NCI-H2196 (cell line): ENCODE measurements around the gene CD58.
A peak's percentile ranks its signal among the peaks of the same experiment; 100 is the strongest.
"Not testable (repeated sequence)": the region's sequence is repeated elsewhere in the genome, so short reads cannot be mapped to it uniquely, and the experiment has no call there.

ENCODE experiments used
- DNase-seq: peaks from one replicate; lab custom pipeline; 2025; ENCODE audit not compliant: unreplicated experiment; lab: John Stamatoyannopoulos, UW

Gene CD58

DNA sequence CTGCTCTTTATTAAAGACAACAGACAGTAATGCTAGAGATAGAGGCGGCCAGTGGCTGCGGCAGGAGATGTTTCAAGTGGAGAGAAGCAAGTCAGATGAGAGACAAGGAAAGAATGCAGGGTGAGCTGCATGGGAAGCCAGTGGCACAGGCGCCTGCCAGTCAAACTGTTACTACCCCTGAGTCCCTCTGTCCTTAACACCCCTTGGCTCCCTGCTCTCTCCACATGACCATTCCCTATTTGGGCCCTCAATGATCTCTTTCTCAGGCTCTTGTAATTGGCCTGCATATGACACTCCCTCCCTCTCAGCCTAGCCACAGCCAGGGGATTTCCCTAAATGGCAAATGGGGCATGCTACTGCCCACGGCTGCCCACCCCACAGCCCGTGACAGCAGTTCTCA is 22.6 kb upstream of the CD58 start:
- DNase-seq, result not testable (repeated sequence)

DNA sequence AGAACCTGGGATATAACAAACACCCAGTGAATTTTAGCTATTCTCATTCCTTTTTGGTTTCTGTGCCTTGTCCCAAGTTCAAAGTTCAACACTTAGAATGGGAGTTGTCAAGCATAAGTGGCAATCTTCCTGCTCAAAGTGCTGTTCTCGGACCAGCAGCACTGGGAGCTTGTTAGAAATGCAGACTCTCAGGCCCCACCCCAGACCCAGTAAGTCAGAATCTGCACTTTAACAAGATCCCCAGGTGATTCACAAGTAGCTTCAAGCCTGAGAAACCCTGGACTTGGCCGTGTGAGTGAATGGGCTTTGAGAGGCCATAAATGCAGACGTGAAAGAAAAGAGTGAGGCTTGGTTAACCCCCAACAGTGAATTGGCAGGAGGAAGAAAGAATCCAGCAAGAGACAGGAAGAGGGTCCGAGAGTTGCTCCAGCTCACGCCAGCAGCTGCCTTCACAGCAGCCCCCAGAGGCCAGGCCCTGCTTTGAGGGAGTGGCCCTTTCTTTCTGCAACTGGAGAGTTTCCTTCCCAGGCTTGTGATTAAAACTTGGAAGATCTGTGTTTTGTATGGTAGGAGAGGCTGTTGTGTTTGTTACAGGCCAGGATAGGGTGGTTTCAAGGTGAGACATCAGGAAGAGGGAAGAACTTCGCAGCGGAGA is 21.3 kb upstream of the CD58 start:
- DNase-seq, result not testable (repeated sequence)

DNA sequence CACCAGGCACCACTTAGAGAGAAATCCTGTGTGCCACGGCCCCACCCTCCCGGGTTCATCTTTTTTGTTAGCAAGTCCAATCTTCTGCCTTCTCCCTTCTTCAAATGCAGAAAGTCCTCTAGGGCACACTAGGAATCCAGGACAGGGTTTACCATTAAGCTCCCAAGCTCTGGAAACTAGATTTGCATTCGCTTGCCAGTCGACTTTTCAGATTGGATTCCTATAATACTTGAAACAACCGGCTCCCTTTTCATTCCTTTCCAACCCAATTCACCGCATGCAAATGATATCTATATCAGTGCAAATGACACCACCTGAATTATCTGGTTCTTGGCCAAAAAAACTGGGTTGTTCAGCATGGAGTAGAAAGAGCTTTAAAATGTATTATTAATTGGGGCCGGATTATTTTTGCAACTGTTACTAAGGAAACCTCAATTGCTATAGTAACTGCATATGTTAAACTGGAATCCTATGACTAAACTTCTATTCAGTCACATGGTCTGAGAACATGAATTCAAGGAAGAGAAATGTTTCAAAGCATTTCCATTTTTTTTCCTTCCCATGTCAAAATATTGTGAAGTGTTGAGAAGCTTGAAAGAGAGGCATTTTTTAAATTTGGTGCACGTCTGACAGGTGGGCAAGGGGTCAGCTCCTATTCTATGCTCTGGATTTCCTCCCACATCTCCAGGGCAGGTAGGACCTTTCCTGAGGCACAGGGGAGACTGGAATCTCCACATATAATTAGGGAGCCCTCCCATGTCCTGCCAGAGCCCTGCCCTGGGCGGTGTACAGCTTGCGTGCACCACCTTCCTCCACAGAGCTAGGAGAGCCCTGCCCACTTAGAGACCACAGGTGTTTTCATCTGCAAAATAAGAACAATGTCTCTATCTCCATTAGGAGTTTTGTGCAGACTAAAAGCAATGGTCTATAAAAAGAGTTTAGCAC is 20.5 kb upstream of the CD58 start:
- DNase-seq, result not testable (repeated sequence)

DNA sequence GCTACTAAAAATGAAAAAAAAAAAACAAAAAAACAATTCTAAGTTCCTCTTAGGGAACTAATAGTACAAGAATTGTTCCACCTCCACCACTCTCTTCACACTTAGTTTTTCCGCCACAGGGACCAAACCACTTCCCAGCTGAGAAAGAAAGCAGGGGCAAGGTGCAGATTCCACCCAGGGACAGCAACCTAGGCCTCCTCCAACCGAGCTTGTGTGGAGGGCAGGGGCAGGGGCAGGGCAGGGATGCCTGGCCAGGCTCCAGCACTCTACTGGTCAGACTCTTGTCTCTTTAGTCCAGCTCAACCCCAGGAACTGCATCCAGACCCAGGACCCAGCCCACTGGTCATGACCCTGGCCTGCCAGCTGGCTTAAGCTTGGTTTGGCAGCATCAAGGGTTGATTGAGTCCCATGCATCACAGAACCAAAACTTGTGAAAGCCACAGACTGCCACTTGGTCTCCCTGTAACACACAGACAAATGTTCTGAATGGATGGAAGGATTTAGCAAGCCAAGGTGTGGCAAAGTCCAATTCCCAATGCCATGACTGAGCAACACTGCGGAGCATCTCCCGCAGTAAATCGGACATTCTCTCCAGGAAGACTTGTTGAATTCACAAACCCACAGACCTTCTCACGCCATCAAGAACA is 19.7 kb upstream of the CD58 start:
- not testable (repeated sequence) for DNase-seq

DNA sequence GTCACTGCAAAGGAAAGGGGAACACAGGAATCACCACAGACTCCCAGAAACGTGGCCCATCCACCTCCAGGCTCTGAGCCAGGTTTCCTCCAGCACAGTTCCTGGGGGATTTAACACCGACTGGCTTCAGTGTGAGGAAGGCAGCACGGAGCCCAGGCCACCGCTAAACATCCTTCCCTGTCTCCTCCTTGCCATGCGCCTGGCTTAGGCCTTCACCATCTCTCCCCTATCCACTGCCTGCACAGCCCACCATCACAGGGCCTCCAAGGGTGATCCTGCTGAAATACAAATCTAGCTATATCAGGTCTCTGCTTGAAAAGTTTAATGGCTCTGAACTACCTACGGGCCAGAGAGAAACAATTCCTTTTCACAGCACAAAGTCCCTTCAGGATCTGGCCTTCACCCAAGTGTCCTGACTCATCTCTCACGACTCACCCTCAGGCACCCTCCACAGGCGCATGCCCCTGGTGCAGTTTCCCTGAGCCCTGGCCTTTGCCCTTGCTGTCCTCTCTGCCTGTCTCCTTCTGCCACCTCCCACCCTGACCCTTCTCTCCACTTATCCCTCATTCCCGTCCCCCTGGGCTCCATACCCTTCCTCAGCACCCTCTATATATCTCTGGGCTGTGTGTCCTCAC is 18.4 kb upstream of the CD58 start:
- peak; percentile 16 for DNase-seq

DNA sequence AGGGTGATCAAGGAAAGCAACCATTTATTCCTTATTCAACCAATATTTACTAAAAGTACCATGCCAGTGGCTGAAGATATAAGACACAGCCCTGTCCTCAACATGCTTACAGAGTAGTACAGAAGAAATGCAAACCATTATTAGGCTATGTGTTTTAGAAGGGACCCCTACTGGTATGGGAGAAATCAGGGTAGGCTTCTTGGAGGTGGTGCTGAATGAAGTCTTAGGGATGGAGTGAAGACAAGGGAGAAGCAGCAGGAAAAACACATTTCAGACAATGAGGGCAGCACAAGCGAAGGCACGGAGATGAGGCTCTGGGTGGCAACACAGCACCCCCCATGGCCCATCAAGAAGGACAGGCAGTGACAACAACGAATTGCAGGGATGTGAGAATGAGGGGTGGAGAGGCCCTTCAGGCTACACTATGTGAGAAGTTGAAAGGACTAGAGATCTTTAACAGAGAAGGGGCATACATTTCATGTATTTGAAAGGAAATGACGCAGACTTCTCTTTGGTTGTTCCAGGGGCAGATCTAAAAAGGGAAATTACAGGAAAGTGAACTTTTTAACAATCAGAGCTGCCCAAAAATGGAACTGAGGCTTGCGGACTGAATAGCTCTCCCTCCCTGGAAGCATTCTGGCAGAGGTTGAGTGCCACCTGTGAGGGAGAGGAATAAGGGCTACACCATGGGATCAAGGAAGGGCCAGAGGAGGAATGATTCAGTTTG is 16.8 kb upstream of the CD58 start:
- DNase-seq, result no peak

DNA sequence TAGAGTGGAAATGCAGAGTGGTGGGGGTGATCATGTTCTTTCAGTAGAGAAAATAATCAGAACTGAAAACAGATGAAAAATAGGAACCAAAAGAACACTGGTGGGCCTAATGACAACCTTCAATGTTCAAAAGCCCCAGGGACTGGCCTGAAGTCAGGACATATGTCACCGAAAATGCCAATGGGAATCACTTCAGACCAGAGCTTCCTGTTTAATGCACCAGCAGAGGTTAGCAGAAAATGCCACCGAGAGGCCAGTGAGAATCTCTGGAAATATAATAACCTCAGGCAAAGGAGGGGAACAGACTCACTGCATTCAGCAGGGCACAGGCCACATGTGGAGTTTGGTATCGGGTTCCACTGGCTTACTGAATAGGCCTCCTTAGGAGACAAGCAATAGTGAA is 15.9 kb upstream of the CD58 start:
- no peak for DNase-seq

DNA sequence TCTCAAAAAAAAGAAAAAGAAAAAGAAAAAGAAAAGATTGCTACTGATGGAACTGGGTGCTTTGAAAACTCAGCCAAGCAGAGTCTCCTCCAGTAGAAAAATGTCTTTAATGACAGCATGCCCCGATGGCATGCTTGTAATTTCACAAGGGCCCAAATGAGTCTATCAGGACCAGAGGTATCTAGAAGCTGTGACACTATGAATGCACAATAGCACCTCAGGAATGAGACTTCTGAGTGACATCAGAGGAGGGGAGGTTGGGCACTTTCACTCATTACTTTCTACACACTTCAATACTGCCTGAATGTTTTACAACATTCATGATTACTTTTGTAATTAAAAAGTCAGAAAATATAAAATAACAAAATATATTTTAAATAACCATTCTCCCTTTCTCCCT is 15.1 kb upstream of the CD58 start:
- no peak for DNase-seq

DNA sequence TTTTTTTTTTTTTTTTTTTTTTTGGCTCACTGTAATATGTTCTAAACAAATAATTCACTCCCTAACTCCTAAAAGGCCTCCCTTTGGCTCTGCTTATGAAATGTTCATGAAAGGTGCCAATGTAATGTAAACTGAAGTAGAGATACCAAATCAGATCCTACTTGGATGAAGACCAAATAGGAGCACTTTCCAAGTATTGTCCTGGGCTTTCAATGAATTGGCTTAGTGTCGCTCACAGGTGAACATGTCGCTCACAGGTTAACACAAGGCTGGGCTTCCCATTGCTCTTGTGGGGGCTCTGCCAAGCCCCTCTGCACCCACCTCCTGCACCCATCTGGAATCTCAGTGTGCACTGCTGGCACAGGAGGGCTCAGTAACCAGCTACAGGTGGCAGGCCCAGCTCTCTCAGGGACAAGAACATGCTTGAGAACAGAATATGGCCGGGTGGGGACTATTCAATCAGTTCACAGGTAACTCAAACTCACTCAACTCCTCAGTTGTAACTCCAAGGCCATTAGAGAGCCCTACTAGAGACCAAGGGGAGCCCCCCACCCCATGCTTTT is 10.6 kb upstream of the CD58 start:
- no peak for DNase-seq

DNA sequence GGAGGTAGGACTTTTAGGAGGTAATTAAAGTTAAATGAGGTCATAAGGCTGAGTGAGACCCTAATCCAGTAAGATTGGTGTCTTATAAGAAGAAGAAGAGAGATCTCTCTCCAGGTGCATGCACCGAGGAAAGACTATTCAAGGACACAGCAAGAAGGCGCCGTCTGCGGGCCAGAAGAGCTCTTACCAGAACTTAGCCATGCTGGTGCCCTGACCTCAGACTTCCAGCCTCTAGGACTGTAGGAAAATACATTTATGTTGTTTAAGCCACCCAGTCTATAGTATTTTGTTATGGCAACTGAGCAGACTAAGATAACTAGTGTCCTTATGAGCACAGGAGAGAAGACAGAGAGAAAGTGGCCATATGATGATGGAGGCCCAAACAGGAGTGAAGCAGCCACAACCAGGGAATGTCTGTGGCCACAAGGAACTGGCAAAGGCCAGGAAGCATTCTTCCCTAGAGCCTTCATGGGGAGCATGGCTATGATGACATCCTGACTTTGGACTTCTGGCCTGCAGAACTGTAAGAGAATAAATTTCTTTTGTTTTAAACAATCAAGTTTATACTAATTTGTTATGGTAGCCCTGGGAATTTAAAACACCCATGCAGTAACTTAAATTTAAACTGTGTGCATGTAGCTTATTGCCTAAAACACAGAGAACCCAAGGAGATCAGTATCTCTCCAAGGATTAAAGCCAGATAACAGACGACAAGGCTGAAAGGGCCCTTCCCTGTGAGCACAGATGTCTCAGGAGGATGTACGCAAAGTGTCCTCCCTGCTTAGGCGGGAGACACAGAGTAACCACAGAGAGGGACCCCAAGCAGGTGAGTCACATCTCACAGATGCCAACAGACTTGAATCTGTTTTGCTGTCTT is 9.9 kb upstream of the CD58 start:
- DNase-seq, result no peak

DNA sequence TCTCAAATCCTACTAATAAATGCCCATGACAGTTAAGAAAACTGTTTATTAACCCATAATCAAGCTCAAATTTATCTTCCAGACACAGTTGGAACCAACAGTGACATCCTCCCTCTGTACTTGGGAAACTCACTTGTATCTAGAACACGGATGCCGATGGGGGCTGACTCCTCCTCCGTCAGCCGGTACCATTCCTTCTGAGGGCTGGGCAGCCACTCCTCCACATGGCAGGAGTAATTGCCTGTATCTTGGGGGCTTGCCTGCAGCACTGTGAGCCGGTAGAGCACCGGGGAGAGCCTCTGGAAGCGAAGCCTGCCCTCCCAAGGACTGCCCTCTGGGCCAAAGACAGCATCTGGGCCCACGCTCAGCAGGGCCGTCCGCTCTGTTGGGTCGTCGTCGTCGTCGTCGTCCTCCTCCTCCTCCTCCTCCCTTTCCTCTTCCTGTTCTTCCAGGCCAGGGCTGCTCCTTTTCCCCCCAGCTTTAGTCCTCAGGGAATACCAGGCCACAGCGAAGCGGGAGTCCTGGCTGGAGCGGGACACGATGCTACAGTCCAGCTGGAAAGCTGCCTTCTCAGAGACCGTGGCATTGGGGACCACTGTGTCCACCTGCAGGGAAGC is 8.5 kb upstream of the CD58 start:
- DNase-seq, result no peak

DNA sequence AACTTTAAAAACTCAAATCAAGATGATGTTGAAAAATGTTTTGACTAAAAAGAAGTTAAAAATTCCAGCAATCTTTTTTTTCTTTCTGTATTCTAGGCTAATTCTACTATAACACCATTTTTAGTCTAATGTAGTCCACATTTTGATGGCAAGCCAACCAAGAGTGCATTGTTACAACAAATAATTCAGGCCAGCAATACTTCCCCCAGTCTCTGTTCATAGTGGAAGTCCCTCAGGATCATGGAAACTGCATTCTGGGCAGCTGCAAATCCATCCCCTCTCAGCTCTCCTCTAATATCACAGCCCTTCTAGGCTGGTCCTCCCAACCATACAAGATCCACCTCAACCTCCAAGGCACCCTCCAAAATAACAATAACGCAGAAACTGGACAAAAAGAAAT is 7.8 kb upstream of the CD58 start:
- no peak for DNase-seq

DNA sequence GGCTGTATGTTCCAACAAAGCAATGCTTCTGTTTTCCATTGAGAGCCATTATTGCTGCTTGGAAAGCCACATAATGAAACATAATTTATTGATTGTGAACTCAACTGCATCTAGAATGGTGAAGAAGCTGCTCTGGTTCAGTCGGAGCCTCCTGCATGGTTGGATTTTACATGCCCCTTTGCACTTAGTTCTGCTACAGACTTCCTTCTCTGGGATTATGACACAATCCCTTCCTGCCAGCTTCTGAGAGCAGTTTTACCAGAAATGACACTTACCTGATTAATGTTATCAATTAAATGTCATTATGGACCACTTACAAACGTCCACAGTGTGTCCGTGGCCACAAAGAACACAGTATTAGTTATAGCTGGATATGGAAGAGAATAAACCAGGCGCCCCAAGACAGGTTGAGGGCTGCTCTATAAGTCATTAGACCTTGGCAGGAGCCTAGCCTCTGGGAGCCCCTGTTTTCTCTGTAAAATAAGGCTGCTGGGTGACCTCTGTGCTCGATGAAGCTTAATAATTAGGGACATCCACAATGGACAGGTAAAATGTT is 7.0 kb upstream of the CD58 start:
- DNase-seq, result no peak

DNA sequence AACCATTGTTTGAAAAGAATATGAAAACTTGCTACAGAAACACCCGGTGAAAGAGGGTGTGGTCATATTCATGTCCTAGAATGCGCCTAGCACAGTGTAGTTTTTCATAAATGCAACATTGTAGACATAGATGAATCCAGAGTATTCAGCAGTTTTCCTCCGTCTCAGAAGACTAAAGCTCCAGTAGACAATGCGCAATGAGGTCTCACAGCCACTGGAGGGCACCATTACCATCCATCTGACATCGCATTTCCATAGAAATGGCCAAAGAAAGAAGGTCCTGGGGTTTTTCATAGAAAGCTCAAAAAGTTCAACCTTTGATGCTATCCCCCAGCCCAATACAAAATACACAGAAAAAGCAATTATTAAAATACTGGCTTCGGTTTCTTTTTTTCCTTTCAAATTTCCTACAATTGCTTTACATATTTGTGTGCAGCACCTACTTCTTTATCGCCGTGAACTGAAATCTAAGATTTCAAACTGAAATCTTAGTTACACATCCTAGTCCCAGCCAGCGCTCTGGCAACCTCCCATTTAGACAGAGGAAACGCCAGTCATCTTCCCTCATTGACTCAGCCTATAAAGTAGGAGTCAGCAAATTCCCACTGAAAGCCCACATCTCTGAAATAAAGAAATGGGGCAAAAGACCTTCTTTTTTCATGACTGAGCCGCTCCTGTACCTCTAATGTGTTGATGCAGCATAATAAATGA is 3.9 kb upstream of the CD58 start:
- peak; percentile 73 for DNase-seq

DNA sequence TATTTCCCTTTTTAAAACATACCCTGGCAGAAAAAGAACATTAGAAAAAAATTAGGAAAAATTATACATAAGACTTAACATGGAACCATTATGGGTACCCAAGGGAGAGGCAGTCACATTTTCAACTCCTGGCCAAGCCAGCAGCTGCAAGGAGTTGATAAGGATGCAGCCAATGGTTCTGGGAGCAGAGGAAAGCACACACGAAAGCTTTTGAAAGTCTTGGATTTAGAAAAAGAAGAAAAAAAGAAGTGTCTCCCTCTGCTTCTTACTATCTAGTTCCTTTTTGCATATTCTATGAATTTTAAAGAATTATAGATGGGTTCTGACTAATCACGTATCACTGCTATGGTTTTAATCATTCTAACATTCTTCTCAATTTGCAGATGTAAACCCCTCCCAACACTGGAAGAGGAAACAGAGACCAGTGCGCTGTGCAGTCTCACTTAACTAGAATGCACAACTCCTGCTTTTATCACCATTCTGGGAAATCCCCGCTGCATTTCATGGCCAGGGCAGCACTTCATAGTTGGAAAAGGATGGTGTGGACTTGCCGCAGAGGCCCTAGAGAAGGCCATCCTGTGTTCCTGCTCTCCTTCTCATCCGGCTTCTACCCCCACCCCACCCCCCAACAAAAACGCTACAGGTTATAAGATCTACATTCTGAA is 2.7 kb upstream of the CD58 start:
- no peak for DNase-seq

DNA sequence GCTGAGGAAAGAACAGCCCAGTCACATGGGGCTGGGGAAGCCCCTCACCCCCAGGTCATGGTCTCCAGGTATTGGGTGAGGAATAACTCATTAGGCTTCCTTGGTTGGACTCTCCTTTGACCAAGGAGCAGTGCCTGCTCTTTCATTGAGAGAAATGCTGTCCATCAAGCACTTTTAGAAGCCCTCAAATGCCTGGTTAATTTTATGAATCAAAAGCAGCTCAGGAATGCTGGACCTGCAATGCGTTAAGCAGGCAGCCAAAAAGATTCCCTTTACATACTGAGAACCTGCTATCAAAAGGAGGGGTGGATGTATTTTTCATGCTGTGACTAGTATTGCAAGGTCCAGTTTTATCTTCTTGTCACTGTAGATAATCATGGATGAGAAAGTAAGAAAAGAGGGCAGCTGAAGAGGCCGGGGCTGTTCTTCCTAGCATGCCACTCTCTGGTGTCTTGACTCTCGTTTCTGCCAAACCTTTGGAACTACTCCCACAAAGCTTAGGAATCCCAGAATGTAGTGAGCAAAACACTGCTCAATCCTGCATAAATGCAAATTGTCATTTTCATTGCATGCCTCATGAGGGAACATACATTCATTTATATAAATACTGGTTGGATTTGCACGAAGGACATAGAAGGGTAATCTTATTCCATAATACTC is 2.1 kb upstream of the CD58 start:
- no peak for DNase-seq

DNA sequence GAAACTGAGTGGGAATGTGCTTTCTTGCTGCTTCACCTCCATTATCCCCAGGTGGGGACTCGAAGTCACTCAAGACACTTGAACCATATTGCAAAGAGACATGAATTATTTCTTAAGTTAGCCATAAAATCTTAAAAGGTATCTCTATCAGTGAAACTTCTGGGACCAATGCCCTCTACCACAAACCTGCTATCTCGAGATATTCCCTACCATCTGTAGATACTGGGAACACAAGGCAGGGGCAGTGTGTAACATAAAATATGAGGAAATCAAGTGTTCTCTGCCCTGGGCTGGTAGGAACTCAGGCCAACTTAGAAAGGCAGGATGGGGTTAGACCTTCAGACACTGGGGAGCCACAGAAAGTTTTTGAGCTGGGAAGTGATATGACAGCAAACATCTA is 1.3 kb upstream of the CD58 start:
- no peak for DNase-seq
